Measurements from ENCODE around the gene ERVW-1.

ERVW-1 gene

GRCh38 chr7:92461027-92462003 lies 16.4 kb downstream of the ERVW-1 start:
- peak overlapping the region; percentile 19 for H3K27ac ChIP-seq
- H3K9ac ChIP-seq (ENCODE audit: insufficient read length), result peak overlapping the region; percentile 1
- peak; percentile 24 for DNase-seq (ENCODE audit: low read depth, low spot score)
- H3K4me3 ChIP-seq, result peak overlapping the region; percentile 37; the same call in 1 of the 2 replicates
- peaks cover 5% of the 10 kb centered on the region; the same call in 1 of the 2 replicates for H3K36me3 ChIP-seq (ENCODE audit: insufficient read depth, low read length)
- no peaks in the 10 kb centered on the region for H3K9me3 ChIP-seq (ENCODE audit: low read depth, low read length)
- TF ChIP-seq POLR2AphosphoS5 (IDR thresholded peaks at IDR 0.05; ENCODE audit: borderline replicate concordance, low read depth, low read length) (no peak), EZH2 (IDR thresholded peaks at IDR 0.05) (no peak), FOXP2 (optimal IDR thresholded peaks at IDR 0.05; ENCODE audit: control extremely low read depth, extremely low read length, insufficient read depth) (no peak)

- H3K9ac ChIP-seq (ENCODE audit: insufficient read length), result no peak overlapping the region
- TF ChIP-seq POLR2AphosphoS5 (IDR thresholded peaks at IDR 0.05; ENCODE audit: borderline replicate concordance, low read depth, low read length), result no peak
- no peak for TF ChIP-seq EZH2 (IDR thresholded peaks at IDR 0.05)
- TF ChIP-seq FOXP2 (optimal IDR thresholded peaks at IDR 0.05; ENCODE audit: control extremely low read depth, extremely low read length, insufficient read depth), result no peak
- no peaks in the 10 kb centered on the region for H3K9me3 ChIP-seq (ENCODE audit: low read depth, low read length)
- no peak for DNase-seq (ENCODE audit: low read depth, low spot score)
- peaks cover 13% of the 10 kb centered on the region for H3K36me3 ChIP-seq (ENCODE audit: insufficient read depth, low read length)
- H3K4me3 ChIP-seq, result no peak overlapping the region
- no peak overlapping the region; the same call in 1 of the 2 replicates for H3K27ac ChIP-seq
Observed at GRCh38 chr7:92460510-92460909, 17.2 kb downstream of the ERVW-1 start.

GRCh38 chr7:92460109-92460508 lies 17.6 kb downstream of the ERVW-1 start:
- Histone ChIP-seq H3K9ac (ENCODE audit: insufficient read length) (no peak overlapping the region), H3K27ac (0 out of 2 replicates have a peak overlapping the region, but pooled peaks have one; percentile 21), H3K4me3 (no peak overlapping the region), H3K9me3 (ENCODE audit: low read depth, low read length) (no peaks in the 10 kb centered on the region), H3K36me3 (ENCODE audit: insufficient read depth, low read length) (peaks cover 17% of the 10 kb centered on the region)
- no peak for DNase-seq (ENCODE audit: low read depth, low spot score)
- TF ChIP-seq EZH2 (IDR thresholded peaks at IDR 0.05), result no peak
- TF ChIP-seq POLR2AphosphoS5 (IDR thresholded peaks at IDR 0.05; ENCODE audit: borderline replicate concordance, low read depth, low read length), result no peak
- no peak for TF ChIP-seq FOXP2 (optimal IDR thresholded peaks at IDR 0.05; ENCODE audit: control extremely low read depth, extremely low read length, insufficient read depth)

- Histone ChIP-seq H3K9ac (ENCODE audit: insufficient read length) (no peak overlapping the region), H3K36me3 (ENCODE audit: insufficient read depth, low read length) (peaks cover 39% of the 10 kb centered on the region), H3K4me3 (no peak overlapping the region), H3K9me3 (ENCODE audit: low read depth, low read length) (no peaks in the 10 kb centered on the region), H3K27ac (no peak overlapping the region)
- DNase-seq (ENCODE audit: low read depth, low spot score), result no peak
- TF ChIP-seq POLR2AphosphoS5 (IDR thresholded peaks at IDR 0.05; ENCODE audit: borderline replicate concordance, low read depth, low read length) (no peak), FOXP2 (optimal IDR thresholded peaks at IDR 0.05; ENCODE audit: control extremely low read depth, extremely low read length, insufficient read depth) (no peak), EZH2 (IDR thresholded peaks at IDR 0.05) (no peak)
Observed at GRCh38 chr7:92456236-92456635, 21.5 kb downstream of the ERVW-1 start.

- no peak overlapping the region for H3K4me3 ChIP-seq
- peaks cover 51% of the 10 kb centered on the region for H3K36me3 ChIP-seq (ENCODE audit: insufficient read depth, low read length)
- no peak for DNase-seq (ENCODE audit: low read depth, low spot score)
- H3K9ac ChIP-seq (ENCODE audit: insufficient read length), result no peak overlapping the region
- H3K9me3 ChIP-seq (ENCODE audit: low read depth, low read length), result no peaks in the 10 kb centered on the region
- TF ChIP-seq POLR2AphosphoS5 (IDR thresholded peaks at IDR 0.05; ENCODE audit: borderline replicate concordance, low read depth, low read length) (no peak), EZH2 (IDR thresholded peaks at IDR 0.05) (no peak), FOXP2 (optimal IDR thresholded peaks at IDR 0.05; ENCODE audit: control extremely low read depth, extremely low read length, insufficient read depth) (no peak)
- H3K27ac ChIP-seq, result no peak overlapping the region
Observed at GRCh38 chr7:92451645-92452044, 26.1 kb downstream of the ERVW-1 start.

- Histone ChIP-seq H3K36me3 (ENCODE audit: insufficient read depth, low read length) (peaks cover 26% of the 10 kb centered on the region), H3K4me3 (peak overlapping the region; percentile 89), H3K27ac (peak overlapping the region; percentile 43), H3K9me3 (ENCODE audit: low read depth, low read length) (no peaks in the 10 kb centered on the region), H3K9ac (ENCODE audit: insufficient read length) (peak overlapping the region; percentile 97)
- TF ChIP-seq POLR2AphosphoS5 (IDR thresholded peaks at IDR 0.05; ENCODE audit: borderline replicate concordance, low read depth, low read length) (peak; percentile 32; the same call in 1 of the 2 replicates), EZH2 (IDR thresholded peaks at IDR 0.05) (no peak)
- DNase-seq (ENCODE audit: low read depth, low spot score), result peak; percentile 70
Observed at GRCh38 chr7:92448205-92448747, 29.5 kb downstream of the ERVW-1 start.

GRCh38 chr7:92447345-92448204 lies 30.2 kb downstream of the ERVW-1 start, which contains the start of gene GATAD1:
Gene GATAD1 (plus strand): TSS chr7:92447482. CDS start chr7:92447730, 248 bp downstream.
- Histone ChIP-seq H3K9ac (ENCODE audit: insufficient read length) (peak within 1 kb of the TSS; percentile 97), H3K27ac (peak within 1 kb of the TSS; percentile 74), H3K4me3 (peak within 1 kb of the TSS; percentile 89), H3K36me3 (ENCODE audit: insufficient read depth, low read length) (peaks cover 26% of the 10 kb centered on the region), H3K9me3 (ENCODE audit: low read depth, low read length) (no peaks in the 10 kb centered on the region)
- DNase-seq (ENCODE audit: low read depth, low spot score), result no peak
- no peak for TF ChIP-seq EZH2 (IDR thresholded peaks at IDR 0.05)
- peak; percentile 71 for TF ChIP-seq POLR2AphosphoS5 (IDR thresholded peaks at IDR 0.05; ENCODE audit: borderline replicate concordance, low read depth, low read length)
- TF ChIP-seq FOXP2 (optimal IDR thresholded peaks at IDR 0.05; ENCODE audit: control extremely low read depth, extremely low read length, insufficient read depth), result no peak

Data from SK-N-MC (cell line).